ENCODE measurements around the gene DNAJC10. TPM values are rescaled to one million over a fixed set of nuclear protein-coding genes. Genes with fewer than 3 reads are reported as not detected.

DNAJC10 gene
- total RNA-seq, 1 experiment from 2014 or later = 160 TPM

GRCh38 chr2:182667315-182667695 is 48.8 kb upstream of the DNAJC10 start:
- no peaks in the 10 kb centered on the region for H4K20me1 ChIP-seq (ENCODE audit: insufficient read depth)
- no peaks in the 10 kb centered on the region for H3K9me3 ChIP-seq (ENCODE audit: insufficient read depth, low read depth)
- no peaks in the 10 kb centered on the region for H3K27me3 ChIP-seq (ENCODE audit: insufficient read depth, low read depth)
- no peaks in the 10 kb centered on the region for H3K9me2 ChIP-seq (ENCODE audit: insufficient read depth)
- no peaks in the 10 kb centered on the region for H3F3A ChIP-seq (ENCODE audit: insufficient read depth, low read depth)
- no peaks in the 10 kb centered on the region for H3K79me2 ChIP-seq (ENCODE audit: low read depth)
- BruUV-seq (replicated peaks) = no TSS peak
- ChIA-PET CTCF (interaction anchor here (1.1 to 1.4 kb wide), 4 partner anchors 48 to 313 kb away, joined by 3 to 6 read pairs (median 3); no protein-coding TSS in a partner anchor), POLR2A (ENCODE audit: unreplicated experiment) (no interaction called here)
- H3K4me3 ChIP-seq = no peak overlapping the region
- intact Hi-C loops (cut with micrococcal nuclease; ENCODE audit: unreplicated experiment) = loop anchor here (1.0 to 10.0 kb wide), 2 partner anchors 48 to 307 kb away; no protein-coding TSS in a partner anchor
- no peaks in the 10 kb centered on the region for H3K4me1 ChIP-seq (replicated peaks; ENCODE audit: insufficient read depth)
- H3K27ac ChIP-seq = no peak overlapping the region
- peak overlapping the region; percentile 2; the same call in 1 of the 2 replicates for H3K4me2 ChIP-seq
- DNase-seq = no peak
- 0 out of 2 replicates have a peak overlapping the region, but pooled peaks have one; percentile 1 for H2AFZ ChIP-seq
- H3K36me3 ChIP-seq (ENCODE audit: low read depth) = no peaks in the 10 kb centered on the region
- TF ChIP-seq EZH2 (IDR thresholded peaks at IDR 0.05; ENCODE audit: low read depth) = no peak
- TF ChIP-seq, protein P1, sequence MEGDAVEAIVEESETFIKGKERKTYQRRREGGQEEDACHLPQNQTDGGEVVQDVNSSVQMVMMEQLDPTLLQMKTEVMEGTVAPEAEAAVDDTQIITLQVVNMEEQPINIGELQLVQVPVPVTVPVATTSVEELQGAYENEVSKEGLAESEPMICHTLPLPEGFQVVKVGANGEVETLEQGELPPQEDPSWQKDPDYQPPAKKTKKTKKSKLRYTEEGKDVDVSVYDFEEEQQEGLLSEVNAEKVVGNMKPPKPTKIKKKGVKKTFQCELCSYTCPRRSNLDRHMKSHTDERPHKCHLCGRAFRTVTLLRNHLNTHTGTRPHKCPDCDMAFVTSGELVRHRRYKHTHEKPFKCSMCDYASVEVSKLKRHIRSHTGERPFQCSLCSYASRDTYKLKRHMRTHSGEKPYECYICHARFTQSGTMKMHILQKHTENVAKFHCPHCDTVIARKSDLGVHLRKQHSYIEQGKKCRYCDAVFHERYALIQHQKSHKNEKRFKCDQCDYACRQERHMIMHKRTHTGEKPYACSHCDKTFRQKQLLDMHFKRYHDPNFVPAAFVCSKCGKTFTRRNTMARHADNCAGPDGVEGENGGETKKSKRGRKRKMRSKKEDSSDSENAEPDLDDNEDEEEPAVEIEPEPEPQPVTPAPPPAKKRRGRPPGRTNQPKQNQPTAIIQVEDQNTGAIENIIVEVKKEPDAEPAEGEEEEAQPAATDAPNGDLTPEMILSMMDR (conservative IDR thresholded peaks at IDR 0.05) = peak; percentile 19; the same call in 1 of the 2 replicates

DNA sequence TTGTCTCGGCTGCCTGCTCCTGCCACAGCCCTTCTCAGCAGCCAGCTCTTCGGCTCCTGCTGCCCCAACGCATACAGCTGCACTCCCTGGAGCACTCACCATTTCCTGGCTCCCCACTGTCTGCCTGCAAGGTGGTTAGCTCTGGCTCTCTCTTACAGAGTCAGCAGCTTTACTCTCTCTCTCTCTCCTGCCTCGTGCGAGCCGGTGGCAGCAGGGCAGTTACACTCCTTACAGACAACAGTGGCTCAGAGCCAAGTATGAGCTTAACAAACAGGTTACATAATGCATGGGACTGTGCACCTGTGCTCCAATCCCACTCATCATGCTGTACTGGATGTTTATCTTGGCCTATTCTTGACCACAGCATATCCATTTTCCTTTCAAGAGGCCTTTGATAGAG is 47.4 kb upstream of the DNAJC10 start:
- intact Hi-C loops (cut with micrococcal nuclease; ENCODE audit: unreplicated experiment) = loop anchor here (10.0 kb wide), 1 partner anchor 306 kb away; no protein-coding TSS in a partner anchor
- TF ChIP-seq EZH2 (IDR thresholded peaks at IDR 0.05; ENCODE audit: low read depth) = no peak
- TF ChIP-seq, protein P1 (conservative IDR thresholded peaks at IDR 0.05) = no peak
- Histone ChIP-seq H3K4me2 (no peak overlapping the region), H3K4me3 (no peak overlapping the region), H3K27ac (no peak overlapping the region), H3K4me1 (replicated peaks; ENCODE audit: insufficient read depth) (no peaks in the 10 kb centered on the region), H3K79me2 (ENCODE audit: low read depth) (no peaks in the 10 kb centered on the region), H3F3A (ENCODE audit: insufficient read depth, low read depth) (no peaks in the 10 kb centered on the region), H2AFZ (no peak overlapping the region), H3K9me3 (ENCODE audit: insufficient read depth, low read depth) (no peaks in the 10 kb centered on the region), H3K9me2 (ENCODE audit: insufficient read depth) (no peaks in the 10 kb centered on the region), H3K27me3 (ENCODE audit: insufficient read depth, low read depth) (no peaks in the 10 kb centered on the region), H3K36me3 (ENCODE audit: low read depth) (no peaks in the 10 kb centered on the region), H4K20me1 (ENCODE audit: insufficient read depth) (no peaks in the 10 kb centered on the region)
- ChIA-PET CTCF (interaction anchor here (0.6 kb wide), 1 partner anchor 1690 kb away, joined by 3 read pairs; no protein-coding TSS in a partner anchor), POLR2A (ENCODE audit: unreplicated experiment) (no interaction called here)
- BruUV-seq (replicated peaks) = no TSS peak
- DNase-seq = peak; percentile 14 to 58

DNA sequence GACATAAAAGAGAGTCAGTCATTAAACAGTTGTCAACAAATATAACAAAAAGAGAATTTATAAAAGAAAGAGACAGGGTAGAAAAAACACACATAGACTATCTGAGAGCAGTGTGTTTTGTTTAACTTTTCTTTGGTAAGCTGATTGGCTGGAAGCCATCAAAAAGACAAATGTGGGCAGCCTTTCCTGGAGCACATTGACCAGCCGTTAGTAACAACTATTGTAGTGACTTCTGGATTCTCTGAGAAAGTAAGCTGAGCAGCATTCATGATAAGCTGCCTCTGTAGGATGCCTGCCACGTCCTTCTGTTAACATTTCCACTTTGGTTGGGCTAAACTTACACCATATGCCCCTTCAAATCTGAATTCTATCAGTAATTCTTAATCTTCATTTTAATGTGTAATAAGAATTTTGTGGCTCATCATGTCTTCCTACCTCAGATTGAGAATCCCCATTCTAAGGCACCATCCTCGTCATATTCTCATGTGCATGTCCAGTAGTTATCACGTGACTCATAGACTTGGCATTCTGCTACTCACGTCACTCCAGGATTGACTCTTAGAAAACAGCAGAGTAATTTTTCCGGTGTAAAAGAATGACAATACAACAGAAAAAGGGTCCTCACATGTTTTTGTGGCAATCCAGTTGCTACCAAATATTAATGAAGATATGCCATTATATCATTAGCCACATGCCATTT is 43.4 kb upstream of the DNAJC10 start:
- Histone ChIP-seq H3K4me3 (no peak overlapping the region), H3K9me2 (ENCODE audit: insufficient read depth) (no peaks in the 10 kb centered on the region), H3K27me3 (ENCODE audit: insufficient read depth, low read depth) (no peaks in the 10 kb centered on the region), H3K27ac (no peak overlapping the region), H3K79me2 (ENCODE audit: low read depth) (no peaks in the 10 kb centered on the region), H4K20me1 (ENCODE audit: insufficient read depth) (no peaks in the 10 kb centered on the region), H3K9me3 (ENCODE audit: insufficient read depth, low read depth) (no peaks in the 10 kb centered on the region), H2AFZ (no peak overlapping the region), H3K36me3 (ENCODE audit: low read depth) (no peaks in the 10 kb centered on the region), H3K4me1 (replicated peaks; ENCODE audit: insufficient read depth) (no peaks in the 10 kb centered on the region), H3F3A (ENCODE audit: insufficient read depth, low read depth) (no peaks in the 10 kb centered on the region), H3K4me2 (no peak overlapping the region)
- no TSS peak for BruUV-seq (replicated peaks)
- CTCF ChIA-PET = no interaction called here
- no peak for DNase-seq
- intact Hi-C loops (cut with micrococcal nuclease; ENCODE audit: unreplicated experiment) = no loop called here
- POLR2A ChIA-PET (ENCODE audit: unreplicated experiment) = no interaction called here
- TF ChIP-seq, protein P1 (conservative IDR thresholded peaks at IDR 0.05) = no peak
- TF ChIP-seq EZH2 (IDR thresholded peaks at IDR 0.05; ENCODE audit: low read depth) = no peak
